ENCODE results near the gene OR4D11. TPM values are rescaled to one million over a fixed set of nuclear protein-coding genes. Genes with fewer than 3 reads are reported as not detected.
"Not testable (repeated sequence)": the region's sequence is repeated elsewhere in the genome, so short reads cannot be mapped to it uniquely, and the experiment has no call there.

Gene OR4D11
- total and polyA plus RNA-seq, 4 experiments from 2014 or later = not detected

- H3K4me1 ChIP-seq (ENCODE audit: insufficient read depth, low read length) = peaks cover 12% of the 10 kb centered on the region
- DNase-seq; H3K4me3 ChIP-seq (ENCODE audit: low read length in 2 of 2); H3K4me3 Mint-ChIP-seq; H3K27me3 ChIP-seq (ENCODE audit: insufficient read depth, low read length); H3K36me3 ChIP-seq (ENCODE audit: insufficient read depth, low read length); H3K27ac ChIP-seq (ENCODE audit: low read depth, low read length); intact Hi-C loops (cut with micrococcal nuclease); H3K9me3 ChIP-seq (ENCODE audit: control insufficient read depth in 1 of 2, low read length in 2 of 2); H3K27me3 Mint-ChIP-seq: not testable (repeated sequence)
- H3K9me3 Mint-ChIP-seq = peaks cover 0 to 17% (median 0%) of the 10 kb centered on the region in 8 donors
- peak overlapping the region in 1 of 7 donors; percentile 32 for H3K27ac Mint-ChIP-seq
- CTCF ChIA-PET (ENCODE audit: partially characterized antibody) = interaction anchor here (1.5 to 2.2 kb wide), 3 partner anchors 8 to 121 kb away, joined by 4 to 6 read pairs (median 4); partner anchors contain the start of gene PATL1
- peaks cover 0 to 11% of the 10 kb centered on the region in 2 donors for H3K36me3 Mint-ChIP-seq
- POLR2A ChIA-PET (ENCODE audit: partially characterized antibody) = interaction anchor here (1.3 to 4.3 kb wide), 3 partner anchors 13 to 121 kb away, joined by 3 to 36 read pairs (median 6); partner anchors contain the start of genes OSBP and PATL1
- peaks cover 13 to 35% (median 22%) of the 10 kb centered on the region in 4 donors for H3K4me1 Mint-ChIP-seq
Observed at GRCh38 chr11:59547605-59548308, 44.4 kb downstream of the OR4D11 start.

GRCh38 chr11:59548309-59548656 is 44.9 kb downstream of the OR4D11 start:
- peak overlapping the region in 1 of 7 donors; percentile 100 for H3K27ac Mint-ChIP-seq
- Histone ChIP-seq H3K4me1 (ENCODE audit: insufficient read depth, low read length) (peaks cover 12% of the 10 kb centered on the region), H3K9me3 (ENCODE audit: control insufficient read depth in 1 of 2, low read length in 2 of 2) (no peaks in the 10 kb centered on the region), H3K4me3 (ENCODE audit: low read length in 2 of 2) (no peak overlapping the region), H3K27me3 (ENCODE audit: insufficient read depth, low read length) (no peaks in the 10 kb centered on the region), H3K27ac (ENCODE audit: low read depth, low read length) (no peak overlapping the region), H3K36me3 (ENCODE audit: insufficient read depth, low read length) (no peaks in the 10 kb centered on the region)
- no peak for DNase-seq
- no peak overlapping the region for H3K4me3 Mint-ChIP-seq
- ChIA-PET CTCF (ENCODE audit: partially characterized antibody) (interaction anchor here (1.5 to 2.2 kb wide), 3 partner anchors 9 to 68 kb away, joined by 3 to 8 read pairs (median 4); no protein-coding TSS in a partner anchor), POLR2A (ENCODE audit: partially characterized antibody) (interaction anchor here (2.8 to 4.3 kb wide), 2 partner anchors 17 to 67 kb away, joined by 24 to 36 read pairs; partner anchors contain the start of gene OSBP)
- H3K4me1 Mint-ChIP-seq = peaks cover 14 to 40% (median 25%) of the 10 kb centered on the region in 4 donors
- H3K9me3 Mint-ChIP-seq = peaks cover 0 to 17% (median 0%) of the 10 kb centered on the region in 8 donors
- intact Hi-C loops (cut with micrococcal nuclease) = no loop called here
- peaks cover 0 to 11% of the 10 kb centered on the region in 2 donors for H3K36me3 Mint-ChIP-seq
- peaks cover 0 to 9% of the 10 kb centered on the region in 2 donors for H3K27me3 Mint-ChIP-seq

- Mint-ChIP-seq H3K9me3 (peaks cover 0 to 15% (median 0%) of the 10 kb centered on the region in 8 donors), H3K27me3 (peaks cover 0 to 9% of the 10 kb centered on the region in 2 donors), H3K36me3 (peaks cover 0 to 11% of the 10 kb centered on the region in 2 donors), H3K27ac (peak overlapping the region; percentile 92 to 100 (median 94)), H3K4me3 (peak overlapping the region; percentile 86 to 96 (median 88)), H3K4me1 (peaks cover 16 to 52% (median 26%) of the 10 kb centered on the region in 4 donors)
- no peaks in the 10 kb centered on the region for H3K9me3 ChIP-seq (ENCODE audit: control insufficient read depth in 1 of 2, low read length in 2 of 2)
- H3K27ac ChIP-seq (ENCODE audit: low read depth, low read length) = peak overlapping the region; percentile 51
- H3K4me3 ChIP-seq (ENCODE audit: low read length in 2 of 2) = peak overlapping the region; percentile 19 to 61
- intact Hi-C loops (cut with micrococcal nuclease) = loop anchor here (1.0 to 10.0 kb wide), 9 partner anchors 13 to 1836 kb away; partner anchors contain the start of genes DTX4, FAM111A, MED19 and PATL1
- CTCF ChIA-PET (ENCODE audit: partially characterized antibody) = interaction anchor here (0.7 to 2.2 kb wide), 6 partner anchors 11 to 982 kb away, joined by 3 to 6 read pairs (median 4); partner anchors contain the start of genes OSBP and PATL1
- DNase-seq = peak; percentile 86 to 94 (median 87)
- H3K36me3 ChIP-seq (ENCODE audit: insufficient read depth, low read length) = no peaks in the 10 kb centered on the region
- H3K27me3 ChIP-seq (ENCODE audit: insufficient read depth, low read length) = no peaks in the 10 kb centered on the region
- peaks cover 14% of the 10 kb centered on the region for H3K4me1 ChIP-seq (ENCODE audit: insufficient read depth, low read length)
- POLR2A ChIA-PET (ENCODE audit: partially characterized antibody) = interaction anchor here (1.3 to 4.3 kb wide), 4 partner anchors 11 to 408 kb away, joined by 3 to 76 read pairs (median 30); partner anchors contain the start of genes FAM111A and OSBP
Observed at GRCh38 chr11:59550368-59550841, 47.0 kb downstream of the OR4D11 start.

GRCh38 chr11:59550842-59551658 is 47.7 kb downstream of the OR4D11 start:
- CTCF ChIA-PET (ENCODE audit: partially characterized antibody) = interaction anchor here (0.9 to 1.9 kb wide), 2 partner anchors 15 to 65 kb away, joined by 3 to 6 read pairs; partner anchors contain the start of gene OSBP
- H3K9me3 Mint-ChIP-seq = peaks cover 0 to 17% (median 0%) of the 10 kb centered on the region in 8 donors
- H3K27ac ChIP-seq (ENCODE audit: low read depth, low read length) = peak overlapping the region; percentile 51
- no peaks in the 10 kb centered on the region for H3K36me3 ChIP-seq (ENCODE audit: insufficient read depth, low read length)
- H3K27me3 Mint-ChIP-seq = peaks cover 0 to 9% of the 10 kb centered on the region in 2 donors
- peak overlapping the region; percentile 92 to 100 (median 94) for H3K27ac Mint-ChIP-seq
- peaks cover 19 to 58% (median 33%) of the 10 kb centered on the region in 4 donors for H3K4me1 Mint-ChIP-seq
- H3K9me3 ChIP-seq (ENCODE audit: control insufficient read depth in 1 of 2, low read length in 2 of 2) = no peaks in the 10 kb centered on the region
- peaks cover 20% of the 10 kb centered on the region for H3K4me1 ChIP-seq (ENCODE audit: insufficient read depth, low read length)
- POLR2A ChIA-PET (ENCODE audit: partially characterized antibody) = interaction anchor here (0.7 to 4.3 kb wide), 5 partner anchors 10 to 408 kb away, joined by 3 to 76 read pairs (median 24); partner anchors contain the start of genes FAM111A and OSBP
- H3K36me3 Mint-ChIP-seq = peaks cover 0 to 11% of the 10 kb centered on the region in 2 donors
- H3K27me3 ChIP-seq (ENCODE audit: insufficient read depth, low read length) = no peaks in the 10 kb centered on the region
- peak overlapping the region; percentile 19 to 61 for H3K4me3 ChIP-seq (ENCODE audit: low read length in 2 of 2)
- intact Hi-C loops (cut with micrococcal nuclease) = loop anchor here (1.0 to 10.0 kb wide), 10 partner anchors 9 to 1836 kb away; partner anchors contain the start of genes DTX4, FAM111A, MED19 and PATL1
- peak overlapping the region; percentile 86 to 96 (median 88) for H3K4me3 Mint-ChIP-seq
- DNase-seq = peak; percentile 80 to 86 (median 83)

- Histone ChIP-seq H3K27ac (ENCODE audit: low read depth, low read length) (no peak overlapping the region), H3K36me3 (ENCODE audit: insufficient read depth, low read length) (no peaks in the 10 kb centered on the region), H3K27me3 (ENCODE audit: insufficient read depth, low read length) (no peaks in the 10 kb centered on the region), H3K9me3 (ENCODE audit: control insufficient read depth in 1 of 2, low read length in 2 of 2) (no peaks in the 10 kb centered on the region), H3K4me1 (ENCODE audit: insufficient read depth, low read length) (peaks cover 28% of the 10 kb centered on the region), H3K4me3 (ENCODE audit: low read length in 2 of 2) (peak overlapping the region; percentile 19 to 61)
- intact Hi-C loops (cut with micrococcal nuclease) = loop anchor here (1.0 to 10.0 kb wide), 6 partner anchors 8 to 1837 kb away; partner anchors contain the start of genes DTX4, FAM111A, MED19 and STX3
- H3K4me3 Mint-ChIP-seq = peak overlapping the region; percentile 86 to 96 (median 88)
- peaks cover 0 to 11% of the 10 kb centered on the region in 2 donors for H3K36me3 Mint-ChIP-seq
- peaks cover 0 to 9% of the 10 kb centered on the region in 2 donors for H3K27me3 Mint-ChIP-seq
- CTCF ChIA-PET (ENCODE audit: partially characterized antibody) = interaction anchor here (1.9 kb wide), 1 partner anchor 14 kb away, joined by 6 read pairs; no protein-coding TSS in a partner anchor
- H3K4me1 Mint-ChIP-seq = peaks cover 21 to 65% (median 39%) of the 10 kb centered on the region in 4 donors
- H3K27ac Mint-ChIP-seq = peak overlapping the region in 5 of 7 donors; percentile 5 to 100 (median 96)
- DNase-seq = no peak
- peaks cover 0 to 21% (median 0%) of the 10 kb centered on the region in 8 donors for H3K9me3 Mint-ChIP-seq
- POLR2A ChIA-PET (ENCODE audit: partially characterized antibody) = interaction anchor here (0.7 to 4.3 kb wide), 3 partner anchors 9 to 64 kb away, joined by 3 to 76 read pairs (median 36); partner anchors contain the start of gene OSBP
Observed at GRCh38 chr11:59551659-59552521, 48.5 kb downstream of the OR4D11 start.
